Measurements from ENCODE around the gene ABHD17B.

- TF ChIP-seq EZH2phosphoT487 (IDR thresholded peaks at IDR 0.05; ENCODE audit: insufficient read depth, low read depth) (no peak), EZH2 (IDR thresholded peaks at IDR 0.05; ENCODE audit: insufficient read depth, poor library complexity, severe bottlenecking) (no peak)
Measured at GRCh38 chr9:71819115-71819739, 91.8 kb downstream of the ABHD17B start.
